Peyer's patch (tissue), 4 donors: Measurements from ENCODE around the gene MOCOS.

Experiments used
- CTCF ChIP-seq, 6 experiments: fragments of 450-650 bp in 4 of 6; fragments of 200-600 bp in 2 of 6; sonication (generic) in 1 of 6; IDR thresholded peaks; one replicate each; pipeline ENCODE4 v1.5.1; 2017 to 2019; ENCODE audit warnings: antibody characterized with exemption in 6 of 6, mild to moderate bottlenecking in 3 of 6, moderate library complexity in 1 of 6
- POLR2A ChIP-seq, 2 donors: fragments of 450-650 bp; IDR thresholded peaks; one replicate each; pipeline ENCODE4 v1.5.1; 2017; ENCODE audit warnings: antibody characterized with exemption in 2 of 2, mild to moderate bottlenecking in 2 of 2, moderate library complexity in 2 of 2

GRCh38 chr18:36179562-36180355 lies 7.5 kb upstream of the MOCOS start:
- no peak for TF ChIP-seq POLR2A (IDR thresholded peaks at IDR 0.05)
- no peak for TF ChIP-seq CTCF (IDR thresholded peaks at IDR 0.05)
